Adrenal gland (tissue), 12 donors: ENCODE data around the gene PTPRO. TPM values are rescaled to one million over a fixed set of nuclear protein-coding genes. Genes with fewer than 3 reads are reported as not detected.

Experiments used
- DNase-seq, 7 donors: peaks; one replicate each; pipeline ENCODE4 v3.0.0-alpha.2; 2019 to 2020
- H3K27ac ChIP-seq, 5 donors: fragments of 200-600 bp; sonication (generic) in 4 of 5; 1 replicate in 3 of 5; 2 replicates in 2 of 5; pipeline versions ENCODE4 v1.5.1 to v1.8.0; 2016 to 2020; ENCODE audit warnings: mild to moderate bottlenecking in 1 of 5
- H3K27me3 ChIP-seq: fragments of 200-600 bp; 2 replicates; pipeline ENCODE4 v1.8.0; 2021
- H3K36me3 ChIP-seq, 2 donors: fragments of 200-600 bp; replicated peaks in 1 of 2; 1 replicate in 1 of 2; 2 replicates in 1 of 2; pipeline versions ENCODE4 v1.5.1 to v1.8.0; 2018 to 2022
- H3K4me1 ChIP-seq, 2 donors: fragments of 200-600 bp; replicated peaks in 1 of 2; 1 replicate in 1 of 2; 2 replicates in 1 of 2; pipeline versions ENCODE4 v1.5.1 to v1.8.0; 2018 to 2021
- H3K4me3 ChIP-seq, 4 donors: fragments of 200-600 bp; sonication (generic) in 3 of 4; one replicate each; pipeline ENCODE4 v1.5.1; 2016 to 2018
- H3K9me3 ChIP-seq, 3 donors: fragments of 200-600 bp; sonication (generic) in 1 of 3; replicated peaks in 1 of 3; 1 replicate in 2 of 3; 2 replicates in 1 of 3; pipeline versions ENCODE4 v1.5.1 to v1.8.0; 2016 to 2021
- CTCF ChIP-seq, 6 experiments: fragments of 450-650 bp in 4 of 6; fragments of 200-600 bp in 2 of 6; sonication (generic) in 1 of 6; IDR thresholded peaks; 1 replicate in 5 of 6; 2 replicates in 1 of 6; pipeline versions ENCODE4 v1.5.1 to v1.8.0; 2016 to 2021; ENCODE audit warnings: antibody characterized with exemption in 6 of 6, mild to moderate bottlenecking in 2 of 6, moderate library complexity in 1 of 6
- POLR2A ChIP-seq, 2 donors: fragments of 450-650 bp; IDR thresholded peaks; one replicate each; pipeline ENCODE4 v1.6.1; 2017; ENCODE audit warnings: antibody characterized with exemption in 2 of 2, mild to moderate bottlenecking in 2 of 2, moderate library complexity in 1 of 2
- WGBS, 4 donors: extraction: QIAGEN DNeasy Blood & Tissue Kit in 2 of 4; methylation state at CpG; one replicate each; pipeline versions ENCODE4 v1.1.5 to v1.1.7; 2013 to 2017; 5-methylcytosine and 5-hydroxymethylcytosine counted together
- intact Hi-C, 2 donors: fragments of 100-400 bp; cut with DNase I; formaldehyde crosslinking; loops; one replicate each; pipeline versions ENCODE4 v1.14.1 to v1.15.0; 2022 to 2023
- polyA plus RNA-seq, 3 donors: library from polyadenylated mRNA; stranded (reverse); fragments of 200-250 nt in 2 of 3; fragments of 350-450 nt in 1 of 3; fragmentation: Illumina TruSeq in 1 of 3; extraction: RNeasy Lipid Tissue Mini Kit (QIAGEN cat#74804) in 1 of 3; gene quantifications; one replicate each; pipeline ENCODE4 v1.2.3, GENCODE V29; 2013 to 2014
- total RNA-seq, 9 donors: library from RNA; depleted of rRNA in 4 of 9; stranded (reverse); fragments of >200 nt in 4 of 9; fragments of 120-200 nt in 1 of 9; fragmentation: NEBNext Ultra II Directional in 1 of 9; extraction: Animal tissue kit (Norgen Biotek cat#: 25700) in 1 of 9; gene quantifications; one replicate each; pipeline versions ENCODE4 v1.1.0 to v1.2.4, GENCODE V29; 2013 to 2023
- donor health status: healthy with polysubstance abuse.
- donor health status: Bipolar disorder and iron deficiency.
- donor health status: DM: yes; HTN: yes; CAD: no.
- donor health status: DM: no; HTN: no; CAD: no.
- donor health status: DM: no; HTN: no; CAD: no.
- donor health status: DM: yes; HTN: yes; CAD: no.

Gene PTPRO
- total and polyA plus RNA-seq, 12 donors, result 0.36 to 11.5 (median 2.6) TPM

GRCh38 chr12:15505616-15506015 is 183.3 kb downstream of the PTPRO start:
- DNase-seq, result no peak
- TF ChIP-seq CTCF (IDR thresholded peaks at IDR 0.05), result no peak
- TF ChIP-seq POLR2A (IDR thresholded peaks at IDR 0.05), result no peak
- no peak overlapping the region for H3K4me3 ChIP-seq
- no peaks in the 10 kb centered on the region for H3K27me3 ChIP-seq
- whole genome bisulfite sequencing, 4 donors, result 70 to 80% (median 75%) methylated on average over 4 of the region's 4 CpGs
- intact Hi-C loops, result no loop called here
- H3K4me1 ChIP-seq, result no peaks in the 10 kb centered on the region
- no peaks in the 10 kb centered on the region for H3K9me3 ChIP-seq
- no peaks in the 10 kb centered on the region for H3K36me3 ChIP-seq
- no peak overlapping the region for H3K27ac ChIP-seq

GRCh38 chr12:15515010-15515409 is 192.7 kb downstream of the PTPRO start:
- no peaks in the 10 kb centered on the region for H3K27me3 ChIP-seq
- H3K9me3 ChIP-seq, result no peaks in the 10 kb centered on the region
- no peak overlapping the region for H3K4me3 ChIP-seq
- no peak overlapping the region for H3K27ac ChIP-seq
- H3K4me1 ChIP-seq, result no peaks in the 10 kb centered on the region
- TF ChIP-seq POLR2A (IDR thresholded peaks at IDR 0.05), result no peak
- no peak for TF ChIP-seq CTCF (IDR thresholded peaks at IDR 0.05)
- intact Hi-C loops, result loop anchor here (5.0 to 10.0 kb wide), 2 partner anchors 238 to 420 kb away; no protein-coding TSS in a partner anchor
- DNase-seq, result no peak
- no peaks in the 10 kb centered on the region for H3K36me3 ChIP-seq
- 24 to 50% (median 40%) methylated on average over 4 of the region's 4 CpGs for WGBS, 4 donors

- Histone ChIP-seq H3K36me3 (no peaks in the 10 kb centered on the region), H3K27ac (no peak overlapping the region), H3K4me3 (no peak overlapping the region), H3K27me3 (no peaks in the 10 kb centered on the region), H3K9me3 (no peaks in the 10 kb centered on the region), H3K4me1 (no peaks in the 10 kb centered on the region)
- intact Hi-C loops, result loop anchor here in 1 of 2 donors (10.0 kb wide), 1 partner anchor 245 kb away; no protein-coding TSS in a partner anchor
- DNase-seq, result no peak
- WGBS, 4 donors, result 60 to 74% (median 68%) methylated on average over 2 of the region's 2 CpGs
- TF ChIP-seq CTCF (IDR thresholded peaks at IDR 0.05) (no peak), POLR2A (IDR thresholded peaks at IDR 0.05) (no peak)
These were observed 197.8 kb downstream of the PTPRO start for GRCh38 chr12:15520083-15520482.

- Histone ChIP-seq H3K4me1 (no peaks in the 10 kb centered on the region), H3K4me3 (no peak overlapping the region), H3K36me3 (no peaks in the 10 kb centered on the region), H3K9me3 (no peaks in the 10 kb centered on the region), H3K27me3 (no peaks in the 10 kb centered on the region), H3K27ac (no peak overlapping the region)
- no peak for DNase-seq
- intact Hi-C loops, result loop anchor here in 1 of 2 donors (10.0 kb wide), 1 partner anchor 246 kb away; no protein-coding TSS in a partner anchor
- WGBS, 4 donors, result 34 to 46% (median 43%) methylated on average over 6 of the region's 6 CpGs
- no peak for TF ChIP-seq POLR2A (IDR thresholded peaks at IDR 0.05)
- no peak for TF ChIP-seq CTCF (IDR thresholded peaks at IDR 0.05)
These were observed 198.5 kb downstream of the PTPRO start for GRCh38 chr12:15520844-15521243.
